GM18502 (cell line): ENCODE data around the gene HDAC4.

ENCODE experiments used
- ATAC-seq: cut with Tn5 transposase; IDR thresholded peaks from one replicate; pipeline ENCODE4 v1.9.1; 2021; ENCODE audit warnings: mild to moderate bottlenecking; ENCODE audit not compliant: unreplicated experiment, poor library complexity

The HDAC4 gene

DNA sequence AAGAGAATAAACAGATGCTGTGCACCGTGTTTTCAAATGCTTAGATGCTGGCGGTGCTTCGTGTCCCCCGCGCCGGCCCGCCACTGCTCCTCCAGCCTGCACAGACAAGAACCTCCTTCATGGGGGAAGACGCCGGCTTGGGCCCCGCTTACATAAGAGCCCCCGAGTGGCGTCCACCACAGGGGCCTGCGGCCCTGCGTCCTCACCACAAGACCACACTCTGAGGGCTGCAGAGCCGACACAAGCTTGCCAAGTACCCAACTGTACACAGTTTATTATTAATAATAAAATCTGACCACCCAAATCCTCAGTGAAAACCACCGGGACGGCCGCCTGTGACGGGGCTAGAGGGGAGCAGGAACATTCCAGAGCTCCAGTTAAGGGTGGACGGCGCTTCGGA is 232.2 kb downstream of the HDAC4 start:
- no peak for ATAC-seq

GRCh38 chr2:239167766-239168444 is 232.9 kb downstream of the HDAC4 start:
- ATAC-seq, result no peak

GRCh38 chr2:239167011-239167673 is 233.7 kb downstream of the HDAC4 start:
- no peak for ATAC-seq

DNA sequence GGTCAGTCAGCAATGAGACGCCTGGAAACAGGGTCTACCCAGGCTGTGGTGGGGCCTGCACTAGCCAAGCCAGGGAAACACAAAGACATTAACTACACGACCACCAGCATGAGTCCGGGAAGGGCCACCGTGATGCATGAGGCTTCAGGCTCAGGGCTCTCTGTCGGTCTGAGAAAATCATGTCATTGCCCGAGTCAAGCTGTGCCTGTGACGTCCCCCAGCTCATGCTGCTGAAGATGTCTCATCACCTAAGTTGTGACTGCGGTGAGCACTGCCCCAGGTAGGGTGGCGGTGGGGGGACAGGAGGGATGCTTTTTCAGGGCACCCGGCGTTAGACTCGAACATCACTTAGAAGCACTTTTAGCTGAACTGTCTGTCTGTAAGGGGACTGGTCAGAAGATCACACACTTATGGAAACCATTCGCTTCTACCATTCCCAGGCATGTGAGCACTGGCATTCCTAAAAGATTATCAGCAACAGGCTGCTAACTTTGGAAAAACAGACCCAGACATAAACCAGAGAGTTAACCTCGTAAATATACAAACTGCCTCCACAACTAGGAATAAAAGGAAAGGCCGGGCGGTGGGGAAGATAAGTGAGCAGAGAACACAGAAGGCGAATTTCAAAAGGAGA is 234.5 kb downstream of the HDAC4 start:
- no peak for ATAC-seq

DNA sequence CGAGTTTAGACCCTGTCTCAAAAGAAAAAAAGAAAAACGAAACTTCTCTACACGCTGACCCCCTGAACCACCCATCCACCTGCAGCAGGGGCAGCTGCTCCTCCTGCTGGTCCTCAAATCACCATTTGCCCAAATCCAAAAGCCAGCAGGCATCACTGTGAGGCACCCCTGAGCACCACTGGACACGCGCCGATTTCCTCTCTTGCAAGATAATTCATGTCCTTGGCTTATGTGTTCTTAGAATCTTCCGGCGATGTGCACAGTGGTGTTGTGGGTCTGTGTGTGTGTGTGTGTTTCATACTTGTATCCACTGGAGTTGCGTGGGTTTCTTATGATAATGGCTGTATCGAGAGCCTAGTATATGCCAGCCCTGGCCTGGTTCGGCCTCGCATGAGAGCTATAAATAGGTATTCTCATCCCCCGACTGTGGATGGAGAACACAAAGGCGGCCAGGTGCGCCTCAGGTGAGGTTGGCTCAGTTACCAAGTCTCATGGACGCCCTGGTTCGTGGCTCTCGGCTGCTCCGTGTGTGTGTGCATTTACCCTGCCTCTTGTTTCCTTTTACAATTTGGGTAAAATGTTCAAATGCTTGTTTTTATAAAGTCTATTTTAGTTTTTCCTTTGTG is 235.5 kb downstream of the HDAC4 start:
- no peak for ATAC-seq

GRCh38 chr2:239164335-239164871 is 236.4 kb downstream of the HDAC4 start:
- no peak for ATAC-seq

- ATAC-seq, result no peak
Measured at GRCh38 chr2:239163688-239164334, 237.0 kb downstream of the HDAC4 start.

DNA sequence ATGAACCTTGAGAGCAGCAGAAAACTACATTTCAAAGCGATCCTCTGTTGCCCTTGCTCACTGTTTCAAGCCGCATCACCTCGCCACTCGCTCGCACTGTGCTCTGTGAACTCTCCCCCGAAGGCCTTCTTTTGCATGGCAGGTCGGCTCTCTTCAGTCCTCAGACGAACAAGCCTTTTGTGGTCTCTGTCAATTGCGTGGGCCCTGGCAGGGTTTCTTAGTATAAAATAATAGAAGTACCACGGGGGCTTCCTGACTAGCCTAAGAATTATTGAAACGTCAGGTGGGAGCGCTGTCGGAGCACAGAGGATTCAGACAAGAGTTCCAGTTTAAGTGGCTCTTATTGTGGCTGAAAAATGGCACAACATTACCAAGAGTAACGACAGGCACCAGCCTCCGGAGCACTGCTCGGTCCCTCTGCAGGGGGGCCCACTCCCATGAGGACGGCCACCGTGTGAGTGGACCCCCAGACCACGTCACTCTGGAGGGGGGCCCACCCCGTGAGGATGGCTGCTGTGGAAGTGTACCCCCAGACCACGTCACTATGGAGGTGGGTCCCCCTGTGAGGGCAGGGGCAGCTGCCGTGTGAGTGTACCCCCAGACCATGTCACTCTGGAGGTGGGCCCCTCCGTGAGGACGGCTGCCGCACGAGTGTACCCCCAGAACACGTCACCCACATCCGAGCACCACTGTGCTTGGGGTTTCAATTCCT is 237.7 kb downstream of the HDAC4 start:
- no peak for ATAC-seq

DNA sequence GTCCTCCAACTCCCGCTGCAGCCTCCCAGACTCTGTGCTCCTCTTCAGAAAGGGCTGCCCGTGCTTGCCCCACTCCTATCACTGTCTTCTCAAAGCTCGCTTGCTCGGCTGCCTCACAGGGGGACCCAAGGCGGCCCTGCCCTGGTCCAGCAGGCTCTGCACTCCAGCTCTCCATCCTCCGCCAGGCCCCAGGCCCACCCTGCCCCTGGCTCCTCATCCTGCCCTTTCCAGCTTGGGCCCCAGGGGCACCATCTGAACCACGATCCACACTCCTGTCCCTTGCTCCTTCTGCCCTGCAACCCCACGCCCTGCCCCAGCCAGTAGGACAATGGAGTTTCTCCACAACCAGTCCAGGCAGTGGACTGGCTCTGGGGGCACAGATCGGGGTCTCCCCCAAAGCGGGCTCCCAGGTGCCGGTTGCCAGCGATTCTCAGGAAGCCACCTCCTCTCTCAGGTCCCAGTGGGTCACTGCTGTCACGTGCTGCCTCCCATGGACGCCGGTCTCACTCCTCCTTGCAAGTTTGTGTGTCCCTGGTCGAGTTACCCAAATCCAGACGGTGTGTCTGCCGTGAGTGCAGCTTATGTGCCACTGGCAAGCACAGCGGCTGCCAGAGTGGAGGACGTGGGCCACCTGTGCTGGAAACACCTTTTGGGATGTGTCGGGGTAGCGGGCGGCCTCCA is 238.5 kb downstream of the HDAC4 start:
- no peak for ATAC-seq

DNA sequence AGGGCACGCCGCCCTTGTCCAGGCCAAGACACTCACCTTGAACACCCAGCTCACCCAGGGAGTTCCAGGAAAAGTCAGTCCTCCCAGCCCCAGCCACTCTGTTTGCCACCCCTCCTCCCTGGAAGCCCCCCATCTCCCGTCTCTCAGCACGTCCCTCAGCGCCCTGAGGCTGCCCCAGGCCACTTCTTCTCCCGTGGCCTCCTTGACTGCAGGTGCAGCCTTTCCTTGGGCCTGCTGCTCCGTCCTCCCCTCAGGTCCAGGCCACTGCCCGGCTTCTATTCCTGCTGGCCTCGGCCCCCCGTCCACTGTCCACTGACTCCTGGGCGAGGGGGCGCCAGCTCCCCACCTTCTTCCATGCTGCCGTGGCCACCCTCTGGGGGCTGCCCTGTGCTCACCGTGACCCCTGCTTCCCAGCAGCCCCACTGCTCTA is 239.1 kb downstream of the HDAC4 start:
- no peak for ATAC-seq

GRCh38 chr2:239160226-239161143 is 240.3 kb downstream of the HDAC4 start:
- ATAC-seq, result no peak

DNA sequence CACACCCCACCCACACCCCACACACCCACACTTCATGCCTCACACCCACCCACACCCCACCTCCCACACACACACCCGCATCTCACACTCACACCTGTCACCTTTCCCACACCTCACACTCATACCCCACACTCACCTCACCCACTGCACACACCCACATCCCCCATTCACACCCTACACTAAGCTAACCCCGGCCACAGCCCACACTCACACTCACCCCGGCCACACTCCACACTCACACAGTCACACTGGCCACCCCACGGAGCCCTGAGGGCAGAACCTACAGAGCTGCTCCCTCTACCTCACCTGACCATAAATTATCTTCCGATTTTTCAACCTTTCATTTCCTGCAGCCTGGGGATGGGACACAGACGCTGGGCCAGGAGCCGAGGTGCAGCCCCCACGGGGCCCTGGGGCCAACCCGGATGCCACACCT is 241.3 kb downstream of the HDAC4 start:
- no peak for ATAC-seq

DNA sequence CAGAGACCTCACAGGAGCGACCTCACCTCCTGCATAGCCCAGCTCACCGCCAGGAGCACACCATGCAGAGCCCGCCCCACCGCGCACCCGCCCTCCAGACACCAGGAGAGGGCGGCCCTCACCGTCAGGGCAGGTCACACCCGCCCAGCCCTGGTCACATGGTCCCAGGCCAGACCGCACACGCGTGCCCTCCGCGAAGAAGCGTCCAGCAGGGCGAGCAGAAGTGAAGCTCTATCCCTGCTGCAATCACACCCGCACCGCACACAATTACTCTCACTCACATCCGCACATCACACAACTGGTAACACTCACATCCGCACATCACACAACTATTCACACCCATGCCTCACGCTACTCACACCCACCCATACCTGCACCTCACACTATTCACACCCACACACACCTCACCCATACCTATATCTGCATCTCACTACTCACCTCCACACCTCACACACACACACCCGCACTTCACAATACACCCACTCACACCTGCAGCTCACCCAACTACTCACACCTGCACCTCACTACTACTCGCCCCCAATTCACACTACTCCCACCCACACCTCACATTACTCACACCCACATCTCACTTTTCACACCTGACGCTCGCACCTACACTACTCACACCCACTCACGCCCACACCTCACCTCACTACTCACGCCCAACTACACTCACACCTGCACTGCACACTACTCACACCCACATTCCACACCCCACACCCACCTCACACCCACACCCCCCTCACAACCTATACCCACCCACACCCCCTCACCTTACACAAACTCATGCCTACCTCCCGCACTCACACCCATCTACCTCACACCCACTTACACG is 242.0 kb downstream of the HDAC4 start:
- ATAC-seq, result no peak

- ATAC-seq, result peak; percentile 49
Measured at GRCh38 chr2:239157771-239158170, 243.0 kb downstream of the HDAC4 start.

DNA sequence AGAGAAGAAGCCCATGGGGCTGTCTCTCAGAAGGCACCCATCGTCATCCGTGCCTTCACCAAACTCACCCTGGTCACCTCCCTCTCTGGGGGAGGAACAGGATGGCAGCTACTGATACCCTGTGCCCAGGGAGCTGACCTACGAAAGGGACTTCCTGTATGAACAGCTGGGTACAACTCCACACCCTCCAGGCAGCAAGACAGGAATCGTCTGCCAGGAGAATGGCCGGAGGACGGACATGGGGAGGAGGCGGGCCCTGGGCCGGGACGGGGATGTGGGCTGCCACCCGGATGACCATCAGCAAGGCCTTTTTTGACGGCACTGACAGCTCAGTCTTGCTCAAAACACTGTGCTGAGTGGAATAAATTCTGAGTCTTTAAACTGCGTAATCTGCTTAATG is 243.6 kb downstream of the HDAC4 start:
- ATAC-seq, result no peak

GRCh38 chr2:239156516-239157265 is 244.1 kb downstream of the HDAC4 start:
- ATAC-seq, result no peak
